Adipocyte (in vitro differentiated cells): ENCODE data around the gene BRCA1.
"Not testable (repeated sequence)": the region's sequence is repeated elsewhere in the genome, so short reads cannot be mapped to it uniquely, and the experiment has no call there.

ENCODE experiments used
- DNase-seq: peaks from one replicate; pipeline ENCODE4 v3.0.0-alpha.2; 2015; ENCODE audit warnings: low read depth
- H3K27me3 ChIP-seq: replicated peaks from 2 replicates; pipeline ENCODE4 v1.7.0; 2013; ENCODE audit warnings: mild to moderate bottlenecking, low read length, moderate library complexity; ENCODE audit not compliant: control insufficient read depth, insufficient read depth
- H3K36me3 ChIP-seq: 2 replicates; pipeline ENCODE4 v1.7.0; 2013; ENCODE audit warnings: low read length, mild to moderate bottlenecking, moderate library complexity; ENCODE audit not compliant: control insufficient read depth, insufficient read depth, severe bottlenecking
- H3K4me1 ChIP-seq: 2 replicates; pipeline ENCODE4 v1.7.0; 2013; ENCODE audit warnings: mild to moderate bottlenecking, low read length, moderate library complexity; ENCODE audit not compliant: control insufficient read depth, insufficient read depth
- H3K4me3 ChIP-seq: 2 replicates; pipeline ENCODE4 v1.7.0; 2013; ENCODE audit warnings: mild to moderate bottlenecking, low read length, moderate library complexity
- H3K9ac ChIP-seq: 2 replicates; pipeline ENCODE4 v1.7.0; 2013; ENCODE audit warnings: mild to moderate bottlenecking, low read length, moderate library complexity
- H3K9me3 ChIP-seq: 2 replicates; pipeline ENCODE4 v1.7.0; 2013; ENCODE audit warnings: mild to moderate bottlenecking, low read length, moderate library complexity; ENCODE audit not compliant: control insufficient read depth

BRCA1 gene

GRCh38 chr17:43056051-43056450 is 69.1 kb downstream of the BRCA1 start:
- H3K27me3 ChIP-seq = no peaks in the 10 kb centered on the region
- no peaks in the 10 kb centered on the region for H3K36me3 ChIP-seq
- no peaks in the 10 kb centered on the region for H3K4me1 ChIP-seq
- no peak overlapping the region for H3K4me3 ChIP-seq
- no peak for DNase-seq
- H3K9ac ChIP-seq = no peak overlapping the region
- H3K9me3 ChIP-seq = no peaks in the 10 kb centered on the region

DNA sequence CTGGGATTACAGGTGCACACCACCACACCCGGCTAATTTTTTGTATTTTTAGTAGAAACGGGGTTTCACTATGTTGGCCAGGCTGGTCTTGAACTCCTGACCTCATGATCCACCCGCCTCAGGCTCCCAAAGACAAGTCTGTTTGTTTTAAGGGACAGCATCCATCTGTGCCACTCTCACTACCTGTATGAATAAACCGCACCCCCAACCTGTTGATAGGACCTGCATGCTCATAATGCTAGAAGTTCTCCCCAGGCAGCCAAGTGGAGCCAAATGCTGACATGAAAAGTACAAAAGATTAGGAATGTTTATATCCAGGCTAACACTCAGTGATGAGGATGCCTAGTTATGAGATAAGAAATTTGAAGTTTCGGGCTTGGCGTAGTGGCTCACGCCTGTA is 72.2 kb downstream of the BRCA1 start:
- H3K4me1 ChIP-seq, H3K27me3 ChIP-seq, H3K9me3 ChIP-seq, H3K9ac ChIP-seq, H3K36me3 ChIP-seq, H3K4me3 ChIP-seq, DNase-seq: not testable (repeated sequence)

DNA sequence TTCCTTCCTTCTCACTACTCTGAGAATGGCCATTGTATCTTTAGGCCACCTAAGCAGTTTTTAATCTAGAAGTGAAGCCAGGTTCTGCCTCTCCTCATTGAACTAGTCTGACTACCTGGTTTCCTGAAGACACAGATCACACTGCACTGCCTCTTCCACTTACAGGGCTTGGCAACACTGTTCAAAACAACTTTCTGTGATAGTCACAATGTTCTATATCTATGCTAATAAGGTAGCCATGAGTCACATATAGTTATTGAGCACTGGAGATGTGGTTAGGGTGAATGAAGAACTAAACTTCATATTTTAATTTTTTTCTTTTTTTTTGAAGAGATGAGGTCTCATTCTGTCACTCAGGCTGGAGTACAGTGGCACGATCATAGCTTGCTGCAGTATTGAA is 73.2 kb downstream of the BRCA1 start:
- no peaks in the 10 kb centered on the region for H3K27me3 ChIP-seq
- H3K36me3 ChIP-seq = no peaks in the 10 kb centered on the region
- DNase-seq = no peak
- no peaks in the 10 kb centered on the region for H3K9me3 ChIP-seq
- no peak overlapping the region for H3K4me3 ChIP-seq
- no peak overlapping the region for H3K9ac ChIP-seq
- no peaks in the 10 kb centered on the region for H3K4me1 ChIP-seq

DNA sequence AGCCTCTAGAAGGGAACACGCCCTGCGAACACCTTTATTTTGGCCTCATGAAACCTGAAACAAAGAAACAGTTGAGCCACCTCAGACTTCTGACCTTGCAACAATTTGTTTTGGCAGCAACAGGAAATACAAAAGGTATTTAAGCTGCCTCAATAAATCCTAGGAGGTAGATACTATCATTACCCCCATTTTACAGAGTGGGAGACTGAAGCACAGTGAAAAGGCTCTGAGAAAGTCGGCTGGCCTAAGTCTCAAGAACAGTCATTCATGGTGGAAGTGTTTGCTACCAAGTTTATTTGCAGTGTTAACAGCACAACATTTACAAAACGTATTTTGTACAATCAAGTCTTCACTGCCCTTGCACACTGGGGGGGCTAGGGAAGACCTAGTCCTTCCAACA is 81.1 kb downstream of the BRCA1 start:
- Histone ChIP-seq H3K9me3 (no peaks in the 10 kb centered on the region), H3K36me3 (no peaks in the 10 kb centered on the region), H3K27me3 (no peaks in the 10 kb centered on the region), H3K4me3 (no peak overlapping the region), H3K4me1 (peaks cover 5% of the 10 kb centered on the region), H3K9ac (no peak overlapping the region)
- no peak for DNase-seq

GRCh38 chr17:43043307-43043706 is 81.9 kb downstream of the BRCA1 start:
- DNase-seq = no peak
- Histone ChIP-seq H3K27me3 (no peaks in the 10 kb centered on the region), H3K4me1 (peaks cover 5% of the 10 kb centered on the region), H3K4me3 (no peak overlapping the region), H3K36me3 (no peaks in the 10 kb centered on the region), H3K9ac (no peak overlapping the region), H3K9me3 (no peaks in the 10 kb centered on the region)

DNA sequence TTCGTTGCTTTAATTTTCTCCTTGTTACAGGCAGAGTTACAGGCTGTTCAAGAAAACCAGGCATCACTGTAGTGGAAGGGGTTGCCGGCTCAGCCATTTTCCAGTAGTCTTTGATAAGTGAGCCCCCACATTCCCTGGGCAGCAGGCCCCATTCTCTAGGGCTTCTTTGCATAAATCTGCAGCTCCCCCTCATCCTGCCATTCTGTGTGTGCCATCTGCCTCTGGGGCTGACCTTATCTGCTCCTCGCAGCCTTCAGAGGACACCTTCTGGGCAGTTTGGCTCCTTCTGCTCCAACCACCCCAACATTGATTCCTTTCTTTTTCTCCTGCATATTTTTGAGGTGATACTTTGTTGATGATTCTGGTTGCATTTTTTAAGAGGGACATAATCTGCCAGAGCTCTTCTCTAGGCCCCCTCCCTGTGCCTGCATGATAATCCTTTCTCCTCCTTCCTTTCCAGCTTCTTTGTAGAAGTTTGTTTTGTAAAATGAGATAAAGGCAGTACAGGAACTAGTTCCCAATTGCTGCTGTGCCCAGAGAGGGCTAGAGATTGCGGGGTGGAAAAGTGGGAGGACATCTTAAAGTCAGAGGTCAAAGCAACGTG is 83.0 kb downstream of the BRCA1 start:
- no peak for DNase-seq
- H3K4me3 ChIP-seq = no peak overlapping the region
- H3K36me3 ChIP-seq = no peaks in the 10 kb centered on the region
- H3K9ac ChIP-seq = no peak overlapping the region
- no peaks in the 10 kb centered on the region for H3K27me3 ChIP-seq
- no peaks in the 10 kb centered on the region for H3K9me3 ChIP-seq
- peaks cover 5% of the 10 kb centered on the region for H3K4me1 ChIP-seq

- Histone ChIP-seq H3K4me3 (no peak overlapping the region), H3K27me3 (no peaks in the 10 kb centered on the region), H3K4me1 (peaks cover 5% of the 10 kb centered on the region), H3K9ac (no peak overlapping the region), H3K36me3 (no peaks in the 10 kb centered on the region), H3K9me3 (no peaks in the 10 kb centered on the region)
- no peak for DNase-seq
Observed at GRCh38 chr17:43040655-43041054, 84.5 kb downstream of the BRCA1 start.

- Histone ChIP-seq H3K4me3 (no peak overlapping the region), H3K9me3 (no peaks in the 10 kb centered on the region), H3K36me3 (no peaks in the 10 kb centered on the region), H3K9ac (no peak overlapping the region), H3K4me1 (no peaks in the 10 kb centered on the region), H3K27me3 (peaks cover 2% of the 10 kb centered on the region)
- DNase-seq = no peak
Observed at GRCh38 chr17:43039646-43040045, 85.5 kb downstream of the BRCA1 start.

DNA sequence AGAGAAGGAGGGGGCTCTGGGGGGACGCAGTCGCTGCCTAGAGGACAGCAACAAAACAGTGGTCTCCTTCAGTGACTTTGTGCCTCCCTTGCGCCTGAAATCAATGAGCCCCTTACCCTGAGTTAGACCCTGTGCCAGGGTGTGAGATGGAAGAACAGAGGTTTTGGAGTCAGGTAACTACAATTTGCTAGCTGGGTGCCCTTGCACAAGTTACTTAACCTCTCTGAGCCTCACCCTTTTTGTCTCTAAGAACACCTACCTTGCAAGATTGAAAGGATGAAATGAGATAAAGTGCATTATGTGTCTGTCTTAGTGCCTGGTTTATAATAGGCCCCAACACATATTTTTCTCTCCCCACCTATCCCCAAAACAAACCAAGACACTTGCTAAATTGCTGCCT is 90.3 kb downstream of the BRCA1 start:
- Histone ChIP-seq H3K27me3 (peaks cover 8% of the 10 kb centered on the region), H3K4me1 (peaks cover 6% of the 10 kb centered on the region), H3K4me3 (no peak overlapping the region), H3K9me3 (no peaks in the 10 kb centered on the region), H3K9ac (no peak overlapping the region), H3K36me3 (no peaks in the 10 kb centered on the region)
- DNase-seq = no peak

- H3K9ac ChIP-seq = no peak overlapping the region
- peaks cover 10% of the 10 kb centered on the region for H3K4me1 ChIP-seq
- no peak overlapping the region for H3K4me3 ChIP-seq
- peaks cover 8% of the 10 kb centered on the region for H3K27me3 ChIP-seq
- H3K36me3 ChIP-seq = no peaks in the 10 kb centered on the region
- no peaks in the 10 kb centered on the region for H3K9me3 ChIP-seq
- no peak for DNase-seq
Observed at GRCh38 chr17:43033948-43034881, 90.9 kb downstream of the BRCA1 start.

GRCh38 chr17:43031666-43032065 is 93.5 kb downstream of the BRCA1 start:
- peaks cover 10% of the 10 kb centered on the region for H3K4me1 ChIP-seq
- peaks cover 8% of the 10 kb centered on the region for H3K27me3 ChIP-seq
- H3K9me3 ChIP-seq = no peaks in the 10 kb centered on the region
- H3K36me3 ChIP-seq = no peaks in the 10 kb centered on the region
- no peak overlapping the region for H3K4me3 ChIP-seq
- no peak for DNase-seq
- no peak overlapping the region for H3K9ac ChIP-seq
